Measurements from ENCODE around the gene GALNT8. TPM values are rescaled to one million over a fixed set of nuclear protein-coding genes. Genes with fewer than 3 reads are reported as not detected.

GALNT8 gene
- total RNA-seq, 4 donors from 2014 or later, result 0.07 to 0.26 TPM; not detected in 2

DNA sequence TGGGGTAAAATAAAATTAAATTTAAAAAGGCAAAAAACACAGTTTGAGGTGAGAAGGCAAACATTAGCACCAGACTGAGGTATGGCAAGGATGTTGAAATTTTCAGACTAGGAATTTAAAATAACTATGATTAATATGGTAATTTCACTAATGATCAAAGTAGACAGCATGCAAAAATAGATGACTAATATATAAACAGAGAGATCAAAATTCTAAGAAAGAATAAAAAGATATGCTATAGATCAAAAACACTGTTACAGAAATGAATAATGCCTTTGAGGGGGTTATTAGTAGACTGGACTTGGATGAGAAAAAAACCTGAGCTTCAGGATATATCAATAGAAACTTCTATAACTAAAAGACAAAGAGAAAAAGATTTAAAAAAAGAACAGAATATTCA is 14.4 kb upstream of the GALNT8 start:
- no peak for ATAC-seq
- TF ChIP-seq CTCF (IDR thresholded peaks at IDR 0.05 in 4 of 5, conservative IDR thresholded peaks at IDR 0.05 in 1 of 5) (no peak), POLR2A (IDR thresholded peaks at IDR 0.05) (no peak)
- no peaks in the 10 kb centered on the region for H3K36me3 ChIP-seq
- no peak overlapping the region for H3K27ac ChIP-seq
- no peaks in the 10 kb centered on the region for H3K9me3 ChIP-seq
- intact Hi-C loops (cut with DNase I; ENCODE audit: low total_unique reads) (no loop called here), in situ Hi-C loops (cut with MboI; ENCODE audit: low sequenced_read_pairs in 4 of 4) (no loop called here)
- DNase-seq, result no peak
- no peak overlapping the region for H3K4me3 ChIP-seq
- H3K4me1 ChIP-seq, result no peaks in the 10 kb centered on the region
- no peaks in the 10 kb centered on the region for H3K27me3 ChIP-seq

DNA sequence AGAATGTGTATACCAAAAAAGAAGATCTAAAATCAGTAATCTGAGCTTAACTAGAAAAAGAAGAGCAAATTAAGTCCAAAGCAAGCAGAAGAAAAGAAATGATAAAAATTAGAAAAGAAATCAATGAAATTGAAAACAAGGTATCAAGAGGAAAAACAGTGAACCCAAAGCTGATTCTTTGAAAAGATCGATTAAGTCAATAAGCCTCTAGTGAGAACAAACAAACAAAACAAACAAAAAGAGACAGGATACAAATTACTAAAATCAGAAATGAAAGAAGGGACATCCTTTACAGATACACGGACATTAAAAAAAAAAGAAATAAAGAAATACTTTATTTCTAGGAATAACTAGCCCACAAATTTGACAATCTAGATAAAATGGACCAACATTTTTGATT is 12.9 kb upstream of the GALNT8 start:
- no peak for TF ChIP-seq POLR2A (IDR thresholded peaks at IDR 0.05)
- no peak for TF ChIP-seq CTCF (IDR thresholded peaks at IDR 0.05 in 4 of 5, conservative IDR thresholded peaks at IDR 0.05 in 1 of 5)
- Histone ChIP-seq H3K4me1 (no peaks in the 10 kb centered on the region), H3K36me3 (no peaks in the 10 kb centered on the region), H3K4me3 (no peak overlapping the region), H3K27me3 (no peaks in the 10 kb centered on the region), H3K27ac (no peak overlapping the region), H3K9me3 (no peaks in the 10 kb centered on the region)
- no peak for ATAC-seq
- in situ Hi-C loops (cut with MboI; ENCODE audit: low sequenced_read_pairs in 4 of 4) (no loop called here), intact Hi-C loops (cut with DNase I; ENCODE audit: low total_unique reads) (no loop called here)
- no peak for DNase-seq

GRCh38 chr12:4710113-4710512 is 10.1 kb upstream of the GALNT8 start:
- Histone ChIP-seq H3K4me1 (no peaks in the 10 kb centered on the region), H3K36me3 (no peaks in the 10 kb centered on the region), H3K9me3 (no peaks in the 10 kb centered on the region), H3K4me3 (no peak overlapping the region), H3K27ac (no peak overlapping the region), H3K27me3 (no peaks in the 10 kb centered on the region)
- no peak for DNase-seq
- TF ChIP-seq CTCF (IDR thresholded peaks at IDR 0.05 in 4 of 5, conservative IDR thresholded peaks at IDR 0.05 in 1 of 5) (no peak), POLR2A (IDR thresholded peaks at IDR 0.05) (no peak)
- ATAC-seq, result no peak
- intact Hi-C loops (cut with DNase I; ENCODE audit: low total_unique reads) (no loop called here), in situ Hi-C loops (cut with MboI; ENCODE audit: low sequenced_read_pairs in 4 of 4) (no loop called here)

DNA sequence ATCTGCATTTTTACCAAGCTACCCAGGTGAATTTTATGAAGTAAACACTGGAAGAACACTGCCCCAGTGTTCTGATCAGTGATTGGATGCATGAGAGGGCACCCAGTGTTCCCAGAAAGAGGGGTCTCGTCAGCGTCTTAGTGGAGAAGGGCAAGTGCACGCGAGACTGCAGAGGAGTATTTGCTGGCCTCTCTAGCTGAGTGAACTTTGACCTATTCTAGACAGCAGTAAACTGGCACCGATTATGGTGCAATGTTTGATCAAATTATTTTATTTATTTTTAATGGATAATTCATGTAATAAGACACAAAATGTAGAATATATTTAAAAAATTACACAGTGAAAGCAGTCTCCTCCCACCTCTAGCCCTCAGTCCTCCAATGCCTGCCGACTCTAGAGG is 5.3 kb upstream of the GALNT8 start:
- Histone ChIP-seq H3K27ac (no peak overlapping the region), H3K36me3 (no peaks in the 10 kb centered on the region), H3K27me3 (peaks cover 0 to 4% (median 3%) of the 10 kb centered on the region in 3 donors), H3K9me3 (no peaks in the 10 kb centered on the region), H3K4me1 (no peaks in the 10 kb centered on the region), H3K4me3 (no peak overlapping the region)
- no peak for DNase-seq
- intact Hi-C loops (cut with DNase I; ENCODE audit: low total_unique reads), result no loop called here
- in situ Hi-C loops (cut with MboI; ENCODE audit: low sequenced_read_pairs in 4 of 4), result no loop called here
- no peak for TF ChIP-seq POLR2A (IDR thresholded peaks at IDR 0.05)
- TF ChIP-seq CTCF (IDR thresholded peaks at IDR 0.05 in 4 of 5, conservative IDR thresholded peaks at IDR 0.05 in 1 of 5), result no peak
- no peak for ATAC-seq

- H3K4me1 ChIP-seq, result no peaks in the 10 kb centered on the region
- DNase-seq, result no peak
- no peak for TF ChIP-seq CTCF (IDR thresholded peaks at IDR 0.05 in 4 of 5, conservative IDR thresholded peaks at IDR 0.05 in 1 of 5)
- TF ChIP-seq POLR2A (IDR thresholded peaks at IDR 0.05), result no peak
- no peaks in the 10 kb centered on the region for H3K9me3 ChIP-seq
- intact Hi-C loops (cut with DNase I; ENCODE audit: low total_unique reads), result no loop called here
- no peaks in the 10 kb centered on the region for H3K36me3 ChIP-seq
- peaks cover 0 to 9% (median 4%) of the 10 kb centered on the region in 3 donors for H3K27me3 ChIP-seq
- in situ Hi-C loops (cut with MboI; ENCODE audit: low sequenced_read_pairs in 4 of 4), result no loop called here
- H3K27ac ChIP-seq, result no peak overlapping the region
- no peak overlapping the region for H3K4me3 ChIP-seq
- no peak for ATAC-seq
Observed at GRCh38 chr12:4717806-4718205, 2.4 kb upstream of the GALNT8 start.
